EH (cell line): Measurements from ENCODE around the gene UBE2E1.

Experiments
- DNase-seq: peaks from one replicate; pipeline ENCODE4 v3.0.0-alpha.2; 2015; ENCODE audit warnings: low read depth

UBE2E1 gene

GRCh38 chr3:23821858-23822257, 16.1 kb downstream of the UBE2E1 start:
- peak; percentile 14 for DNase-seq

- DNase-seq: no peak
Observed at GRCh38 chr3:23822559-23822958, 16.8 kb downstream of the UBE2E1 start.

- DNase-seq: no peak
Observed at GRCh38 chr3:23823620-23824019, 17.9 kb downstream of the UBE2E1 start.

- DNase-seq: no peak
Observed at GRCh38 chr3:23824699-23825444, 19.1 kb downstream of the UBE2E1 start.

GRCh38 chr3:23825802-23826201, 20.0 kb downstream of the UBE2E1 start:
- no peak for DNase-seq

GRCh38 chr3:23826382-23827064, 20.8 kb downstream of the UBE2E1 start:
- peak; percentile 40 for DNase-seq

- DNase-seq: no peak
Observed at GRCh38 chr3:23829242-23829934, 23.6 kb downstream of the UBE2E1 start.

- no peak for DNase-seq
Observed at GRCh38 chr3:23830869-23831484, 25.2 kb downstream of the UBE2E1 start.

GRCh38 chr3:23831517-23832394, 26.0 kb downstream of the UBE2E1 start:
- DNase-seq: no peak

GRCh38 chr3:23832523-23832922, 26.8 kb downstream of the UBE2E1 start:
- no peak for DNase-seq

- peak; percentile 22 for DNase-seq
Observed at GRCh38 chr3:23834082-23834870, 28.5 kb downstream of the UBE2E1 start.

- DNase-seq: no peak
Observed at GRCh38 chr3:23835087-23835486, 29.3 kb downstream of the UBE2E1 start.

GRCh38 chr3:23835802-23836201, 30.0 kb downstream of the UBE2E1 start:
- DNase-seq: no peak

- no peak for DNase-seq
Observed at GRCh38 chr3:23836536-23837230, 30.9 kb downstream of the UBE2E1 start.

- no peak for DNase-seq
Observed at GRCh38 chr3:23837286-23837685, 31.5 kb downstream of the UBE2E1 start.

- DNase-seq: no peak
Observed at GRCh38 chr3:23837691-23838090, 31.9 kb downstream of the UBE2E1 start.

GRCh38 chr3:23840521-23840920, 34.8 kb downstream of the UBE2E1 start:
- no peak for DNase-seq

GRCh38 chr3:23843869-23844268, 38.1 kb downstream of the UBE2E1 start:
- DNase-seq: no peak

GRCh38 chr3:23845326-23846216, 39.8 kb downstream of the UBE2E1 start:
- no peak for DNase-seq
